ENCODE measurements around the gene PLEKHM2. TPM values are rescaled to one million over a fixed set of nuclear protein-coding genes. Genes with fewer than 3 reads are reported as not detected.

PLEKHM2 gene
- total RNA-seq, 4 donors from 2014 or later = 34.6 to 57.9 (median 42.4) TPM

DNA sequence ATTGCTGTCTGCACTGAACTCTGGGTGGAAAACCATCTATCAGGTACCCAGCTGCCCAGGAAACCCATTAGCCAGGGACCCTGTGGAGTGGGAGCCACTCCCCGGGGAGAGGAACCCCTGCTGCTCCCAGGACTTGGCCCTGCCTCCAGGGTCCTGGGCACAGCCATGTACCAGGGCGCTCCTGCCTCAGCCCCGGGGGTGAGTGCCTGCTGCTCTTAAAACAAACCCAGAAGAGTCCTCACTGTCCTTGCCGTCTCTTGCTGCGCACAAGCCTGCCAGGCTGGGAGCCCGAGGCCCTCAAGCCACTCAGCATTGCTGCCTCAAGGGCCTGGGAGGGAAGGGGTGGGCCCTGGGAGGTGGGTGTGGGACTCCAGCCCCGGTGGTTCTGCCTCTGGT is 48.6 kb downstream of the PLEKHM2 start:
- Histone ChIP-seq H3K27ac (peak overlapping the region in 1 of 4 donors; percentile 16), H3K36me3 (peaks cover 58 to 76% (median 65%) of the 10 kb centered on the region in 3 donors), H3K4me3 (no peak overlapping the region), H3K27me3 (no peaks in the 10 kb centered on the region), H3K4me1 (peaks cover 27 to 53% (median 35%) of the 10 kb centered on the region in 3 donors), H3K9me3 (no peaks in the 10 kb centered on the region)
- no peak for DNase-seq
- intact Hi-C loops (cut with DNase I) = no loop called here
- TF ChIP-seq CTCF (IDR thresholded peaks at IDR 0.05) = no peak
- no peak for TF ChIP-seq POLR2A (IDR thresholded peaks at IDR 0.05)
- WGBS, 2 donors = 20% methylated on average over 1 of the region's 7 CpGs; no CpG with 5 or more reads in 1 of the 2 donors

- Histone ChIP-seq H3K4me1 (peaks cover 27 to 59% (median 35%) of the 10 kb centered on the region in 3 donors), H3K36me3 (peaks cover 54 to 70% (median 59%) of the 10 kb centered on the region in 3 donors), H3K27ac (peak overlapping the region in 1 of 4 donors; percentile 16), H3K4me3 (no peak overlapping the region), H3K9me3 (no peaks in the 10 kb centered on the region), H3K27me3 (no peaks in the 10 kb centered on the region)
- no peak for DNase-seq
- intact Hi-C loops (cut with DNase I) = no loop called here
- WGBS, 2 donors = 17 to 59% methylated on average over 1 to 8 of the region's 11 CpGs
- no peak for TF ChIP-seq POLR2A (IDR thresholded peaks at IDR 0.05)
- no peak for TF ChIP-seq CTCF (IDR thresholded peaks at IDR 0.05)
These were observed 49.2 kb downstream of the PLEKHM2 start for GRCh38 chr1:15733218-15733725.

DNA sequence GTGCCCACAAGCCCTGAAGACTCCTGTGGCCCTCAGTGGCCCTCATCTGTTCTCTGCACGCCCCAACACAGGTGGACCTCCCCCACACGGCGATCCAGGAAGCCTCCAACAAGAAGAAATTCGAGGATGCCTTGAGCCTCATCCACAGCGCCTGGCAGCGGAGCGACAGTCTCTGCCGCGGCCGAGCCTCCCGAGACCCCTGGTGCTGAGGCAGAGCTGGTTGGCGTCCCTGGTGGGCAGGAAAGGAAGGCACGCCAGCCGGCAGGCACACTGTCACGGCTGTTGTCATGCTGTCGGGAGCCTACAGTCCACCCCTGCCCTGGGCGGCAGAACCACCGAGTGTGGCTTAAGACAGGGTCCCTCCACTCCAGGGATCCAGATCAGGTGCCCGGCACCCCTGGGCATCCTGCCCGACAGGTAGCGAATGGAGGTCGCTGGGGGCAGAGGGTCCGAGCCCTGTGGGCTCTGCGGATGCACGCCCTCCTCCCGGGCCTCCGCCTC is 49.7 kb downstream of the PLEKHM2 start:
- Histone ChIP-seq H3K27me3 (no peaks in the 10 kb centered on the region), H3K4me3 (no peak overlapping the region), H3K9me3 (no peaks in the 10 kb centered on the region), H3K36me3 (peaks cover 48 to 65% (median 54%) of the 10 kb centered on the region in 3 donors), H3K4me1 (peaks cover 27 to 62% (median 35%) of the 10 kb centered on the region in 3 donors), H3K27ac (no peak overlapping the region)
- no peak for DNase-seq
- TF ChIP-seq POLR2A (IDR thresholded peaks at IDR 0.05) (no peak), CTCF (IDR thresholded peaks at IDR 0.05) (no peak)
- 90 to 94% methylated on average over 7 to 12 of the region's 27 CpGs for WGBS, 2 donors
- intact Hi-C loops (cut with DNase I) = no loop called here

- intact Hi-C loops (cut with DNase I) = no loop called here
- no peak for DNase-seq
- Histone ChIP-seq H3K9me3 (no peaks in the 10 kb centered on the region), H3K27me3 (no peaks in the 10 kb centered on the region), H3K27ac (peak overlapping the region in 1 of 4 donors; percentile 75), H3K4me1 (peaks cover 27 to 62% (median 35%) of the 10 kb centered on the region in 3 donors), H3K4me3 (no peak overlapping the region), H3K36me3 (peaks cover 44 to 60% (median 49%) of the 10 kb centered on the region in 3 donors)
- no peak for TF ChIP-seq CTCF (IDR thresholded peaks at IDR 0.05)
- no peak for TF ChIP-seq POLR2A (IDR thresholded peaks at IDR 0.05)
- 73 to 90% methylated on average over 3 to 4 of the region's 13 CpGs for WGBS, 2 donors
These were observed 50.2 kb downstream of the PLEKHM2 start for GRCh38 chr1:15734296-15734695.

GRCh38 chr1:15734901-15735300 is 50.8 kb downstream of the PLEKHM2 start:
- H3K4me1 ChIP-seq = peaks cover 27 to 62% (median 35%) of the 10 kb centered on the region in 3 donors
- TF ChIP-seq POLR2A (IDR thresholded peaks at IDR 0.05) (no peak), CTCF (IDR thresholded peaks at IDR 0.05) (no peak)
- intact Hi-C loops (cut with DNase I) = no loop called here
- DNase-seq = no peak
- no peaks in the 10 kb centered on the region for H3K27me3 ChIP-seq
- peak overlapping the region; percentile 50 to 75 (median 68) for H3K27ac ChIP-seq
- no peak overlapping the region for H3K4me3 ChIP-seq
- no peaks in the 10 kb centered on the region for H3K9me3 ChIP-seq
- peaks cover 41 to 54% (median 43%) of the 10 kb centered on the region in 3 donors for H3K36me3 ChIP-seq
- 60 to 67% methylated on average over 2 to 4 of the region's 17 CpGs for WGBS, 2 donors
